CD4-positive, alpha-beta T cell treated with Interleukin-12 subunit alpha and Interleukin-12 subunit beta, for 1 hour (primary cell): Measurements from ENCODE around the gene NAV3.

Source experiments
- DNase-seq: peaks from one replicate; pipeline ENCODE4 v3.0.0-alpha.2; 2020

Gene NAV3

GRCh38 chr12:77996670-77997069, 166.0 kb downstream of the NAV3 start:
- no peak for DNase-seq

GRCh38 chr12:77998236-77998786, 167.6 kb downstream of the NAV3 start:
- no peak for DNase-seq

- no peak for DNase-seq
Measured at GRCh38 chr12:77999074-77999715, 168.5 kb downstream of the NAV3 start.

- DNase-seq, result no peak
Measured at GRCh38 chr12:78002878-78003277, 172.2 kb downstream of the NAV3 start.

- no peak for DNase-seq
Measured at GRCh38 chr12:78004249-78005093, 173.8 kb downstream of the NAV3 start.

- no peak for DNase-seq
Measured at GRCh38 chr12:78005094-78005492, 174.4 kb downstream of the NAV3 start.

- no peak for DNase-seq
Measured at GRCh38 chr12:78007173-78007572, 176.5 kb downstream of the NAV3 start.

- no peak for DNase-seq
Measured at GRCh38 chr12:78009031-78009430, 178.3 kb downstream of the NAV3 start.

- DNase-seq, result no peak
Measured at GRCh38 chr12:78018171-78018910, 187.6 kb downstream of the NAV3 start.

- no peak for DNase-seq
Measured at GRCh38 chr12:78018939-78019338, 188.2 kb downstream of the NAV3 start.

- DNase-seq, result no peak
Measured at GRCh38 chr12:78028426-78028825, 197.7 kb downstream of the NAV3 start.

GRCh38 chr12:78034025-78034424, 203.3 kb downstream of the NAV3 start:
- no peak for DNase-seq

- DNase-seq, result no peak
Measured at GRCh38 chr12:78035901-78036606, 205.4 kb downstream of the NAV3 start.

GRCh38 chr12:78036874-78037273, 206.2 kb downstream of the NAV3 start:
- no peak for DNase-seq

- no peak for DNase-seq
Measured at GRCh38 chr12:78037707-78038106, 207.0 kb downstream of the NAV3 start.

- DNase-seq, result no peak
Measured at GRCh38 chr12:78038541-78038940, 207.8 kb downstream of the NAV3 start.

- DNase-seq, result no peak
Measured at GRCh38 chr12:78038986-78039385, 208.3 kb downstream of the NAV3 start.

GRCh38 chr12:78040111-78040510, 209.4 kb downstream of the NAV3 start:
- no peak for DNase-seq

- no peak for DNase-seq
Measured at GRCh38 chr12:78050790-78051189, 220.1 kb downstream of the NAV3 start.

- DNase-seq, result no peak
Measured at GRCh38 chr12:78055545-78055944, 224.9 kb downstream of the NAV3 start.

- no peak for DNase-seq
Measured at GRCh38 chr12:78057075-78057474, 226.4 kb downstream of the NAV3 start.

- no peak for DNase-seq
Measured at GRCh38 chr12:78060186-78060585, 229.5 kb downstream of the NAV3 start.

GRCh38 chr12:78062786-78063185, 232.1 kb downstream of the NAV3 start:
- DNase-seq, result no peak
